IPS-15b (cell line): Measurements from ENCODE around the gene ANAPC2.
"Not testable (repeated sequence)": the region's sequence is repeated elsewhere in the genome, so short reads cannot be mapped to it uniquely, and the experiment has no call there.

Source experiments
- H3K27me3 ChIP-seq: one replicate; pipeline ENCODE4 v1.6.1; 2013; ENCODE audit warnings: low read length; ENCODE audit not compliant: control insufficient read depth, insufficient read depth
- H3K36me3 ChIP-seq: one replicate; pipeline ENCODE4 v1.6.1; 2013; ENCODE audit warnings: low read length; ENCODE audit not compliant: control insufficient read depth, insufficient read depth
- H3K4me1 ChIP-seq: one replicate; pipeline ENCODE4 v1.6.1; 2013; ENCODE audit warnings: mild to moderate bottlenecking, low read length; ENCODE audit not compliant: control insufficient read depth, insufficient read depth
- H3K4me3 ChIP-seq: one replicate; pipeline ENCODE4 v1.5.1; 2013; ENCODE audit warnings: low read depth, low read length
- H3K9ac ChIP-seq: one replicate; pipeline ENCODE4 v1.6.1; 2013; ENCODE audit warnings: low read depth, mild to moderate bottlenecking, low read length
- H3K9me3 ChIP-seq: one replicate; pipeline ENCODE4 v1.6.1; 2013; ENCODE audit warnings: mild to moderate bottlenecking, low read length; ENCODE audit not compliant: control insufficient read depth, insufficient read depth

ANAPC2 gene

GRCh38 chr9:137136881-137137607 lies 51.3 kb downstream of the ANAPC2 start:
- H3K9ac ChIP-seq: no peak overlapping the region
- no peak overlapping the region for H3K4me3 ChIP-seq
- no peaks in the 10 kb centered on the region for H3K36me3 ChIP-seq
- H3K4me1 ChIP-seq: no peaks in the 10 kb centered on the region
- peaks cover 57% of the 10 kb centered on the region for H3K27me3 ChIP-seq
- no peaks in the 10 kb centered on the region for H3K9me3 ChIP-seq

- H3K9me3 ChIP-seq: no peaks in the 10 kb centered on the region
- H3K36me3 ChIP-seq: no peaks in the 10 kb centered on the region
- H3K4me3 ChIP-seq: no peak overlapping the region
- H3K27me3 ChIP-seq: peaks cover 51% of the 10 kb centered on the region
- H3K9ac ChIP-seq: no peak overlapping the region
- H3K4me1 ChIP-seq: no peaks in the 10 kb centered on the region
Observed at GRCh38 chr9:137136261-137136880, 52.0 kb downstream of the ANAPC2 start.

GRCh38 chr9:137135154-137135553 lies 53.2 kb downstream of the ANAPC2 start:
- not testable (repeated sequence) for H3K36me3 ChIP-seq, H3K9me3 ChIP-seq, H3K4me3 ChIP-seq, H3K4me1 ChIP-seq, H3K9ac ChIP-seq
- peaks cover 42% of the 10 kb centered on the region for H3K27me3 ChIP-seq

- H3K27me3 ChIP-seq: peaks cover 32% of the 10 kb centered on the region
Observed at GRCh38 chr9:137134191-137134590, 54.2 kb downstream of the ANAPC2 start.

GRCh38 chr9:137130176-137130755 lies 58.1 kb downstream of the ANAPC2 start:
- Histone ChIP-seq H3K9me3 (no peaks in the 10 kb centered on the region), H3K4me3 (peak overlapping the region; percentile 85), H3K9ac (peak overlapping the region; percentile 65), H3K36me3 (no peaks in the 10 kb centered on the region), H3K27me3 (peaks cover 7% of the 10 kb centered on the region), H3K4me1 (peaks cover 5% of the 10 kb centered on the region)

More at GRCh38 chr9:137134191-137134590, 54.2 kb downstream of the ANAPC2 start:
- no peak overlapping the region for H3K4me3 ChIP-seq
- no peak overlapping the region for H3K9ac ChIP-seq
- H3K4me1 ChIP-seq: no peaks in the 10 kb centered on the region
- H3K9me3 ChIP-seq: no peaks in the 10 kb centered on the region
- H3K36me3 ChIP-seq: no peaks in the 10 kb centered on the region

GRCh38 chr9:137129456-137130175 lies 58.7 kb downstream of the ANAPC2 start:
- peak overlapping the region; percentile 79 for H3K9ac ChIP-seq
- H3K27me3 ChIP-seq: peaks cover 7% of the 10 kb centered on the region
- no peaks in the 10 kb centered on the region for H3K36me3 ChIP-seq
- peaks cover 5% of the 10 kb centered on the region for H3K4me1 ChIP-seq
- H3K4me3 ChIP-seq: peak overlapping the region; percentile 85
- no peaks in the 10 kb centered on the region for H3K9me3 ChIP-seq

GRCh38 chr9:137128862-137129455 lies 59.4 kb downstream of the ANAPC2 start:
- H3K27me3 ChIP-seq: peaks cover 5% of the 10 kb centered on the region
- no peaks in the 10 kb centered on the region for H3K9me3 ChIP-seq
- H3K4me3 ChIP-seq: peak overlapping the region; percentile 85
- peak overlapping the region; percentile 79 for H3K9ac ChIP-seq
- peaks cover 5% of the 10 kb centered on the region for H3K4me1 ChIP-seq
- no peaks in the 10 kb centered on the region for H3K36me3 ChIP-seq

GRCh38 chr9:137128158-137128861 lies 60.0 kb downstream of the ANAPC2 start:
- Histone ChIP-seq H3K36me3 (no peaks in the 10 kb centered on the region), H3K27me3 (peaks cover 5% of the 10 kb centered on the region), H3K9ac (peak overlapping the region; percentile 79), H3K4me3 (peak overlapping the region; percentile 85), H3K4me1 (peaks cover 5% of the 10 kb centered on the region), H3K9me3 (no peaks in the 10 kb centered on the region)

GRCh38 chr9:137127301-137128157 lies 60.8 kb downstream of the ANAPC2 start:
- Histone ChIP-seq H3K4me3 (no peak overlapping the region), H3K27me3 (peaks cover 5% of the 10 kb centered on the region), H3K9ac (peak overlapping the region; percentile 24), H3K9me3 (no peaks in the 10 kb centered on the region), H3K36me3 (no peaks in the 10 kb centered on the region), H3K4me1 (peaks cover 5% of the 10 kb centered on the region)

GRCh38 chr9:137126786-137127185 lies 61.6 kb downstream of the ANAPC2 start:
- Histone ChIP-seq H3K9me3 (no peaks in the 10 kb centered on the region), H3K4me1 (peaks cover 5% of the 10 kb centered on the region), H3K27me3 (peaks cover 5% of the 10 kb centered on the region), H3K36me3 (no peaks in the 10 kb centered on the region), H3K4me3 (no peak overlapping the region), H3K9ac (no peak overlapping the region)
